ENCODE results near the gene TMEM52. TPM values are rescaled to one million over a fixed set of nuclear protein-coding genes. Genes with fewer than 3 reads are reported as not detected.

Gene TMEM52
- total and polyA plus RNA-seq, 9 of the 15 experiments (the other 6 are each of a cell fraction or from before 2014, with no cell fraction given) = 0.37 to 22.5 (median 6.8) TPM

- TF ChIP-seq L3MBTL2 (IDR thresholded peaks at IDR 0.05) (no peak), TCF7L2 (IDR thresholded peaks at IDR 0.05; ENCODE audit: low read depth, low read length) (no peak), ZC3H11A (IDR thresholded peaks at IDR 0.05; ENCODE audit: low read depth, low read length) (no peak), U2AF1 (optimal IDR thresholded peaks at IDR 0.05; ENCODE audit: low read depth, low read length) (no peak), ZNF699 (CRISPR knock-in tag; IDR thresholded peaks at IDR 0.05; ENCODE audit: insufficient replicate concordance) (no peak), PHB (CRISPR knock-in tag; IDR thresholded peaks at IDR 0.05) (no peak)
Measured at GRCh38 chr1:1941211-1941841, 22.2 kb upstream of the TMEM52 start (continued).

GRCh38 chr1:1940123-1940425, 21.0 kb upstream of the TMEM52 start:
- H3K79me2 ChIP-seq (ENCODE audit: control insufficient read depth, insufficient read depth, low read length) = no peaks in the 10 kb centered on the region
- H3K9me3 ChIP-seq (replicated peaks; ENCODE audit: control insufficient read depth, insufficient read depth, low read depth, low read length) = no peaks in the 10 kb centered on the region
- FAIRE-seq (no peak), DNase-seq (ENCODE audit: extremely low read depth in 1 of 4, low spot score in 3 of 4) (no peak), ATAC-seq (no peak)
- intact Hi-C loops (cut with micrococcal nuclease) (no loop called here), in situ Hi-C loops (cut with MboI) (no loop called here)
- no TSS peak for BruUV-seq (replicated peaks)
- H3K36me3 ChIP-seq (ENCODE audit: control insufficient read depth, insufficient read depth, low read length) = no peaks in the 10 kb centered on the region
- 3% methylated on average over 12 of the region's 12 CpGs for WGBS (ENCODE audit: insufficient coverage, low coverage, missing lambda C conversion rate)
- no peak overlapping the region; a peak in 1 of 4 replicates for H3K9ac ChIP-seq (ENCODE audit: insufficient read depth in 1 of 2, low read depth in 2 of 2, low read length in 2 of 2)
- peaks cover 43 to 82% of the 10 kb centered on the region in 2 experiments for H3K27me3 ChIP-seq (ENCODE audit: control insufficient read depth in 2 of 2, insufficient read depth in 2 of 2, low read length in 2 of 2)
- CTCF ChIA-PET (ENCODE audit: low intra/inter-chr PET ratio) = interaction anchor here (0.6 kb wide), 1 partner anchor 955 kb away, joined by 4 read pairs; no protein-coding TSS in a partner anchor
- no peak overlapping the region for H2AFZ ChIP-seq (ENCODE audit: low read depth, low read length)
- no peaks in the 10 kb centered on the region for H3K9me1 ChIP-seq (ENCODE audit: control insufficient read depth, insufficient read depth, low read length)
- no peak overlapping the region for H3K4me3 ChIP-seq
- POLR2A ChIA-PET = interaction anchor here (0.7 to 1.1 kb wide), 2 partner anchors 12 to 17 kb away, joined by 3 read pairs; no protein-coding TSS in a partner anchor
- peaks cover 0 to 41% of the 10 kb centered on the region in 2 experiments; a peak in 2 of 5 replicates for H3K4me1 ChIP-seq (replicated peaks in 1 of 2; ENCODE audit: control insufficient read depth in 2 of 2, insufficient read depth in 2 of 2, low read length in 2 of 2)
- no peak overlapping the region for H3K4me2 ChIP-seq (ENCODE audit: insufficient read depth, low read length)
- no peak overlapping the region for H3K27ac ChIP-seq (ENCODE audit: extremely low read depth, low read depth, low read length)
- peaks cover 8% of the 10 kb centered on the region; the same call in 1 of the 2 replicates for H4K20me1 ChIP-seq (replicated peaks; ENCODE audit: control insufficient read depth, insufficient read depth, low read length)
- no peak for TF ChIP-seq MYC (IDR thresholded peaks at IDR 0.05; ENCODE audit: low read depth, low read length)
- TF ChIP-seq MYC (CRISPR knock-in tag; IDR thresholded peaks at IDR 0.05; ENCODE audit: borderline replicate concordance, low read depth) = no peak
- no peak for TF ChIP-seq ELF2 (CRISPR knock-in tag; IDR thresholded peaks at IDR 0.05)
- TF ChIP-seq ZNF253 (CRISPR knock-in tag; conservative IDR thresholded peaks at IDR 0.05) = no peak
- no peak for TF ChIP-seq ZMIZ1 (IDR thresholded peaks at IDR 0.05; ENCODE audit: low read depth in 2 of 2, low read length in 2 of 2)
- no peak for TF ChIP-seq XRCC4 (IDR thresholded peaks at IDR 0.05; ENCODE audit: extremely low read depth, insufficient read depth, insufficient read length)
- TF ChIP-seq POLR2H (tag; IDR thresholded peaks at IDR 0.05; ENCODE audit: low read depth) = no peak
- TF ChIP-seq CBX2 (IDR thresholded peaks at IDR 0.05; ENCODE audit: insufficient read depth, low read length, poor library complexity, severe bottlenecking) = no peak
- TF ChIP-seq MAFK (IDR thresholded peaks at IDR 0.05; ENCODE audit: low read length) = no peak
- no peak for TF ChIP-seq SRSF3 (IDR thresholded peaks at IDR 0.05; ENCODE audit: insufficient read depth, low read length)
- TF ChIP-seq SAFB (IDR thresholded peaks at IDR 0.05; ENCODE audit: borderline replicate concordance, low read depth, low read length) = no peak
- TF ChIP-seq MXI1 (IDR thresholded peaks at IDR 0.05; ENCODE audit: low read depth, low read length) = no peak
- TF ChIP-seq MAZ (CRISPR knock-in tag; conservative IDR thresholded peaks at IDR 0.05 in 1 of 2, IDR thresholded peaks at IDR 0.05 in 1 of 2) = no peak
- TF ChIP-seq TAF15 (IDR thresholded peaks at IDR 0.05; ENCODE audit: low read depth, low read length) = no peak

Data from K562 (cell line).